CD4-positive, alpha-beta T cell treated with Interleukin-17A for 4 hours (primary cell): Measurements from ENCODE around the gene AHRR.

Experiments
- DNase-seq: peaks from one replicate; pipeline ENCODE4 v3.0.0-alpha.2; 2020; ENCODE audit warnings: mixed read lengths

The AHRR gene

DNA sequence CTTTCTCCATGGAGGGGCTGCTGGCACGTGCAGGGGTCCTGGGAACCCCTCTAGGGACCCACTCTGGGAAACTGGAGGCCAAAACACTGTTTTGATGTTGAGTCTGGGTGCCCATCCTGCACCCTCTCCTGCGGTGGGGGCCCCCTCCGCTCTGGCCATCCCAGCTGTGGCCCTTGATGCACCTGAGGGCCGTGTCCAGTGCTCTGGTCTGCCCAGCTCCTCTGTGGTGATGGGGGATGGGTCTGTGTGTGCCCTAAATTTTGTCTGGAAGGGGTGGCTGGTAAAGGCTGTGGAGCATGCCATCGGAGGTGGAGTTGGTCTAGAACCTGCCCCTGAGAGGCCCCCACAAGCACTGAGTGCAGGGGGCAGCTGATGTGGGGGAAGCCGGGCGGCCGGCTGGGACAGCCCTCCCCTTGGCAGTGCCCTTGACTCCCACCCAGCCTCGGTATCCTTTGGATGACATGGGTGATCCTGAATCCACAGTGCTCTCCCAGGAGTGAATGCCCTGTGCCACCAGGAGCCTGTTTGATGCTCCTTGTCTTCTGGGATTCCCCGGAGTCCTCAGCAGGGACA, 26.3 kb downstream of the AHRR start:
- DNase-seq = no peak

DNA sequence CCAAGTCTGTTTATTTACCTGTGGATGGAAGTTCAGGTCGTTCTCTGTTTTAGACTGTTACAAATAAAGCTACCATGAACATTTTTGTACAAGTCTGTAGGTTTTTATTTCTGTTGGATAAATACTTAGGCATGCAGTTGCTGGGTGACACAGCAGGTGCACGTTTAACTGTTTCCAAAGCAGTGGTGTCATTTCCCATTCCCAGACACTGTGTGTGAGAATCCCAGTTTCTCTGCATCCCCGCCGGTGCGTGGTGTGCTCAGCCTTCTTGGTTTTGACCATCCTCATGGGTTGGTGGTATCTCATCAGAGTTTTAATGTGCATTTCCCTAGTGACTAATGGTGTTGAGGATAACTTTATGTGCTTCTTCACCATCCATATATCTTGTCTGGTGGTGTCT, 27.2 kb downstream of the AHRR start:
- DNase-seq = no peak

DNA sequence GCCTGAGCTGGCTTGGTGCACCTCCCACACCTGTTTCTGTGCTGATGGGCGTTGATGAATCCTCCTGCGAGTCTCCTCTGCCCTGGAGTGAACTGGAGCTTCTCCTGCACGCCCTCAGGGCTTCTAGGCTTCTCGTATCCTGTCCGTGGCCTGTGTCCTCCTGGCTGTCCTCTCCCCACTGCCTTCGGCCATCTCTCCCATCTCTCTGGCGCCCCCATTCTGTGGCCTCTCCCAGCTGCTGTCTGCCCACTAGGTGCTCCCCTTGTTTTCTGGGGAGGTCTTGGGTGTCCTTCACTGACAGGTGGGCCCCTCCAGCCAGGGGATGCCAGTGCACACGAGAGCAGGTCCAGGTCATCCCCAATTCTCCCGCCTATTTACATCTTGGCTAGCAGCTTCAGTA, 28.8 kb downstream of the AHRR start:
- no peak for DNase-seq

DNA sequence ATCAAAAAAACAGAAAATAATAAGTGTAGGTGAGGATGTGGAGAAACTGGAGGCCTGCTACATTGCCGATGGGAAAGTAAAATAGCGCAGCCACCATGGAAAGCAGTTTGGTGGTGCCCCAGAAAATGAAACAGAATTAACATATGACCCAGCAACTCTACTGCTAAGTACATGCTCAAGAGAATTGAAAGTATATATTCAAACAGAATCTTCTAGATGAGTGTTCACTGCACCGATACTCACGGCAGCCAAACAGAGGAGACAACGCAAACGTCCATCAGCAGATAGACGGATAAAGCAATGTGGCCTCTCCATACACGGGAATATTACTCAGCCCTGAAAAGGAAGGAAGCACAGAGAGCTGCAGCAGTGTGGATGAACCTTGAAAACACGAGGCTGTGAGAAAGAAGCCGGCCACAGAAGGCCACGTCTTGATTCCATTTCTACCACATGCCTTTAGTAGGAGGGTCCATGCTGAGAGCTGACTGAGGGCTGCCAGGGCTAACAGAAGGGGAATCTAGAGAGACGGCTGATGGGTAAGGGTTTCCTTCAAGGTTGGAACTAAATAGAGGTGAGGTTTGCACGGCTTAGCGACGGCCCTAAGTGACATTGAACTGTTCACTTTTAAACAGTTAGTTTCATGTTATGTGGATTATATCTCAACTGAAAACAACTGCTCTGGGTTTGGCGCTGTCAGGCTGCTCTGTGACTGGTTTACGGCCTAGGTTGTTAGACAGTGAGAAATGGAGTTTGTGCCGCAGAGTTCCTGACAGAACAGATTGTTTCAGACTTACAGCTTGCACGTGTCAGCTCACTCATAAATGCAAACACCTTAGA, 29.8 kb downstream of the AHRR start:
- no peak for DNase-seq

DNA sequence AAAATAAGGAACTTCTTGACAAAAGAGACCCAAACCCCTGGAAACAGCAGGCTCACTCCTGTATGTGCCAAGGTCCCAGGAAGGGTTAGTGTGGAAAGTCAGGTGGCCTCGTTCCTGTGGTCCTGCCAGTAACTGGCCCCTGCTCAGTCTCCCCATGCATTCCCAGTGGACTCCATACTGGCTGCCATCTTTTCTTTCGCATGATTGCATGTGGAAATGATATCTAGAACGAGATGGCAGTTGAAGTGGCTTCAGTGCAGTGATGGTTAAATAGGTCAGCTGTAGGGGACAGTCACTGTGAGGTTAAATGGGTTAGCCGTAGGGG, 30.4 kb downstream of the AHRR start:
- DNase-seq = no peak

DNA sequence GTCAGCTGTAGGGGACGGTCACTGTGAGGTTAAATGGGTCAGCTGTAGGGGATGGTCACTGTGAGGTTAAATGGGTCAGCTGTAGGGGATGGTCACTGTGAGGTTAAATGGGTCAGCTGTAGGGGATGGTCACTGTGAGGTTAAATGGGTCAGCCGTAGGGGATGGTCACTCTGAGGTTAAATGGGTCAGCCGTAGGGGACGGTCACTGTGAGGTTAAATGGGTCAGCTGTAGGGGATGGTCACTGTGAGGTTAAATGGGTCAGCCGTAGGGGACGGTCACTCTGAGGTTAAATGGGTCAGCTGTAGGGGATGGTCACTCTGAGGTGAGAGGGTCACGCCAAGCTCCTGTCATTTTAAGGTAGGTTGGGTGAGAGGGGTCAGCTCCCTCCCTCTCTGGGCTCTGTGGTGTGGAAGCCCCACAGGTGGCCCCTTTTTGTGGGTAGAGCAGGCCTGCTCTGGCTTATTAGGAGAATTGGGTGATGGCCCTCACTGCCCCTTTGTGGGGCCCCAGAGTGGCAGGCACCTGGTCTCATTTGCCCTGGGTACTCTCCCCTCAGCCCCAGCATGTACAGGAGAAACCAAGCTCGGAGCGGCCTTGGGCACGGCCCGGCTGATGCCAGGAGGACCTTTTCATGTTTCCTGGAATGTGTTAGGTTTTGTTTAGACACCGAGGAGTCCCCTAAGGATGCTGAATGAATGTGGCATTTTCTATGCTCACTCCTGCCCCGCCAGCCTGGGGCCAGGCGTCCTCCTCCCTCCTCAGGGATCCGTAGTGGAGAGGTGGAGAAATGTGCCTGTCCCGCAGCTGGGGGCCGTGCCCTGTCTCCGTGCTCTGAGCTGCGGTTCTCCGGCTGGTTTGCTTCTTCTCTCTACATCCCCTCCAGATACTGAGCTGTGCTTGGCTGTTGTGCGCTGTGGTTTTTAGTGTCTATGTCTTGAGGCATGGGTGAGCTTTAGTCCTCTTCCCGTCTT, 31.4 kb downstream of the AHRR start:
- DNase-seq = no peak

DNA sequence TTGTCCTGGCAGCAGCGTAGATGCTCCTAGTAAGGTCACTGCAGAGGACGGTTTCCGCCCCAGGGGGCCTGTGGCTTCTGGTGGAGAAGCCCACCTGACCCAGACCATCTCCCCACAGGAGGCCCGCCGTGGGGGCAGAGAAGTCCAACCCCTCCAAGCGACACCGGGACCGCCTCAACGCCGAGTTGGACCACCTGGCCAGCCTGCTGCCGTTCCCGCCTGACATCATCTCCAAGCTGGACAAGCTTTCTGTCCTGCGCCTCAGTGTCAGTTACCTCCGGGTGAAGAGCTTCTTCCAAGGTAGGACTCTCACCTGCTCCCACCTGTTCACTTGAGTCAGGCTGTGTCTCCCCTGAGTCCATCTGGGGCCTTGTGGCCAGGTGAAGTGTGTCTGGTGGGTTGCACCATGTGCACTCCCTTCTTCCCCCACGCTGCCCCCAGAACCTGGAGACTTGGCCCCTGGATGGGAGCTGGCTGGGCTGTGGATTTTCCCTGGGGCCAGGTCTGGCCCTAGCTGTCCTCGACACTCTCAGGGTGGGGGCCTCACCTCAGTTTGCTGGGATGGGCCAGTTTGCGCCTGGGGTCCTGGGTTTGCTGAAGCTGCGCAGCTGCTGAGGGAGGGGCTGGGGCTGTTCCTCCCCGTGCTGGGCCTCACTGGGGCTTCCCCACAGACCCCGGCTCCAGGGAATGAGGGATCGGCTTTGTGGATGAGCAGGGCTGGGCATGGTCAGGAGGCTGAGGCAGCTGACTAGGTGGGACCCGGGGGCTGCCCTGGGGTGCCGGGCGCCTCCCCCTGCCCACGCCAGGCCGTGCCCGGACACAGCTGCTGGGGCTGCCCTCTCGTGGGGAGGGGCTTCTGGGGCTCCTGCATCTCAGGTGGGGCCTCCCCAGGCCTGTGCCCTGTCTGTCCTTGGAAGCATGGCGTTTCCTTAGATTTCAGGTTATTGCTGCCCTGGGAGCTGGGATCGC, 32.4 kb downstream of the AHRR start:
- DNase-seq = no peak

DNA sequence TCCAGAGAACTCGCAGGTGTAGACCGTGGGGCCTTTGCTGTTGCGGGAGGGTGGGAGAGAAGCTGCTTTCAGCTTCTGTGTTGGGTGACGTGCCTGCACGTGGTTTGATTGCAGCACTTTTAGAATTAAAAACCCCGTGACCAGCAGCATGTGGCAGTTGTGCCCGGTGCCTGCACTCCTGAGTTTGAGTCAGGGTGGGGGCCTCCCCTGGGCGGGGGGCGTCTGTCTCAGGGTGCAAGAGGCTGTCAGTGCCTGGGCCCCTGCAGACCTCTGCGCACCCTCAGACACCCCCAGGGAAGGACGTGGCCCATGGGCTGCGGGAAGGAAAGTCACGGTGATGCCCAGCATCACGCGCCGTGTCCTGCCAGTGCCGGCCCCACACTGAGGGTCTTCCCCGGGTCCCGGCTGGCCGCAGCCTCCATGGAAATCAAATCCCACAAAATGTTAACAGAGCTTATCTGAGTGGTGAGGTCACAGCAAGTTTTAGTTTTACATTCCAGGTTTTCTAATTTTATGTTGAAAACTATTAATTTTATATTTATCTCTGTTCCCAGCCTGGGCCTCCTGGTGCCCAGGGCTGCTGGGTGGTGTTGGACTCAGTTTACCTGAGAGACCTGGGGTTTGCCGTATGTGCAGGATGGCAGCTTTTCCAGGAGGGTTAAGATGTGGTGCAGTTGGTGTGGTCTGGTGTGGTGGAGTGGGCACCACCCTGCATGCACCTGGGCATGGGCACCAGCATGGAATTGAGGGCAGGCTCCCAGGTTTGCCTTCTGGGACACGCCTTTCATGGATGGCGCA, 33.3 kb downstream of the AHRR start:
- no peak for DNase-seq

DNA sequence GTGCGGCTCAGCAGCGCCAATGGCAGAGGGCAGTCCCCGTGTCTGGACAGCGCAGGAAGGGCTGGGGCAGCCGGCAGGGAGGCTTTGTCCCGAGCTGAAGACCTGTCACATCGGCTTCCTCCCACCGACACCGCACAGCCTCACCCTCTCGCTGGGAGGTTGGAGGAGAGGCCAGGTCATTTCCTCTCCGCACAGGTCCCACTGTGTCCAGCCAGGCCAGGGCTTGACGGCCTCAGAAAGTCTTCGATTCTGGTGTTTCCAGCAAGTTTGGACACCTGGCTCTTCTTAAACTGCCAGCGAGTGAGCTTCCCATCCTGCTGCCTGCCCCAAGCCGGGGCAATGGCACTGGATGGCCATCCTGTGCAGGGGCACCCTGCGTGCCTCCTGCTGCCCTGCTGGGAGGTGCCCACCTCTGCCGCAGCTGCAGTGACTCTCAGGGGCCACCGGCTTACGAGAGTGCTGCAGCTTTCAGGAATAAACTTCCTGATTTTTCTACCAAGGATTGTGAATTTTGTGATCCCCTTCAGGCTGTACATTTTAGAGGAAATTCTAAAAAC, 33.9 kb downstream of the AHRR start:
- no peak for DNase-seq

DNA sequence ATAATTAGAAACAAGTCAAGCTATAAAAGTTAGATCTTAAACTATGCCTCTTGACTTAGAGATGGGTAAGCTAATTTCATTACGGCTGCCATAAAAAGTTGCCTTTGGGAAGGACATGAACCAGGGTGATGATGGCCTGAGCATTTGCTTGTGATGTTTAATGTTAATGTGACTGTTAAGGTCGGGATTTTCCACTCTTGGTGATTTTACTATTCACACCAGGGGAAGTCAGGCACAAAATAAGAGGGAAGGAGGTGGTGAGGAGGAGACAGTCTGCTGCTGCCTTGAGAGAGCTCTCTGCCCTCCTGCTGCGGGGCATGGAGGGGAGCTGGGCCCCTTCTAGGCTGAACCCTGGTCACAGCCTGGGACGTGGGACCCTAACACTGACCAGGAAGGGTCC, 34.4 kb downstream of the AHRR start:
- no peak for DNase-seq

DNA sequence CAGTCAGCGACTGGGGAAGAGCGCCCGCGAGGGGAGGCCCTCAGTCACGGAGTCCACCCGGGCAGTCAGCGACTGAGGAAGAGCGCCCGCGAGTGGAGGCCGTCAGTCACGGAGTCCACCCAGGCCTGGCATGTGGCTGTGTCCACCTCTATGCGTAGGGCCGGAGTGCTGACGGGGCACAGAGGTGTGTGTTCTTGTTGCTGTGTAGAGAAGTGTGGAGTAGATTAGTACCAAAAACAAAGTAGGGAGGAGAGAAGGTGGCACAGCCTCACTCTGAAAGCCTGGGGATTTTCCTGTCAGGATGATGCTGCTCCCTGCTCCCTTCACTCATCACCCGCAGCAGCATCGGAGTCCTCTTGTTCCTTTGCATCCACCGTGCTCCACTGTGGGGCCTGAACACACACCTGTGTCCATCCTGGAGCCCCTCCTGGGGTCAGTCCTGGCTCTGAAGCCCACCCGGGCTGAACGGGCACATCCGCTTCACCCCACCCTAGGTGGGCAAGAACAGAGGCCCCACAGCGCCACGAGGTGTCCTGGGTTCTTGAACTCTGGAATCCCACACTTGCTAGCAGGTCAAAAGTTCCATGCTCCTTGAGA, 37.9 kb downstream of the AHRR start:
- no peak for DNase-seq

DNA sequence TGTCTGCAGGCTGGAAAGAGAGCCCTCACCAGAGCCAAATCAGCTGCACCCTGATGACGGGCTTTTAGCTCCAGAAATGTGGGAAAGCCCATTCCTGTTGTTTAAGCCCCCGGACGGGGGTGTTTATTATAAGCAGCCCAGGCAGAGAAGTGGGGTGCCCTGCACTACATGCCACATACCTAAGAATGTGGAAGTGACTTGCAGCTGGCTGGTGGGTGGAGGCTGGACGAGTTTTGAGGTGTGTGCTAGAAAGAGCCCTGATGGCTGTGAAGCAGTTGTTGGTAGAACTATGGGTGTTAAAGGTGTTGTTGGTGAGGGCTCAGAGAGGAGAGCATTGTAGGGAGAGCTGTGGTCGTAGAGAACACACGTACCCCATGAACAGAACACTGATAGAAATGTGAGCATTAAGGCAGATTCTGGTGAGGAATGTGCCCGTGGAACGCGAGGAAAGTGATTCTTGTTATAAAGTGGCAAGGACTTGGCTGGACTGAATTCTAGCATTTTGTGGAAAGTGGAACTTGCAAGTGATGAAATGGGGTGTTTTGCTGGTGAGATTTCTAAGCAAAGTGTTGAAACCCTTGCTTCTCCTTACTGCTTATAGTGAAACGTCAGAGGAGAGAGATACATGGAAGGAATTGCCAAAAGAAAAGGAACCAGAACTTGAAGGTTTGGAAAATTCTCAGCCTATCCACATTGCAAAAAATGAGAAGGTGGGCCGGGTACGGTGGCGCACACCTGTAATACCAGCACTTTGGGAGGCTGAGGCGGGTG, 38.9 kb downstream of the AHRR start:
- DNase-seq = no peak

DNA sequence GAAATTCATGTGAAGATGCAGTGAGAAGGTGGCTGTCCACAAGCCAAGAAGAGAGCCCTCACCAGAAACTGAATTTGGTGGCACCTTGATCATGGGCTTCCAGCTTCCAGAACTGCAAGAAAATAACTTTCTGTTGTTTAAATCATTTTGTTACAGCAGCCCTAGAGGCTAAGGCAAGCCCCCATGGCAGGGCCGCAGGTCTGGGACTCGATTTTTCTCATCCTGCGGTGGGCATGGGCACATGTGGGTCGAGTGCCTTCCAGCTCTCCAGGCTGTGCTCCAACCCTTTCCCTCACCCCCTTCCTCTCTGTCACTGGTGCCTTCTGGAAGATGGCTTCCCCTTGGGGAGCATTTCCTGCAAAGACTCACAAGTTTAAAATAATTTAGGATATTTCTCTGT, 40.7 kb downstream of the AHRR start:
- no peak for DNase-seq

DNA sequence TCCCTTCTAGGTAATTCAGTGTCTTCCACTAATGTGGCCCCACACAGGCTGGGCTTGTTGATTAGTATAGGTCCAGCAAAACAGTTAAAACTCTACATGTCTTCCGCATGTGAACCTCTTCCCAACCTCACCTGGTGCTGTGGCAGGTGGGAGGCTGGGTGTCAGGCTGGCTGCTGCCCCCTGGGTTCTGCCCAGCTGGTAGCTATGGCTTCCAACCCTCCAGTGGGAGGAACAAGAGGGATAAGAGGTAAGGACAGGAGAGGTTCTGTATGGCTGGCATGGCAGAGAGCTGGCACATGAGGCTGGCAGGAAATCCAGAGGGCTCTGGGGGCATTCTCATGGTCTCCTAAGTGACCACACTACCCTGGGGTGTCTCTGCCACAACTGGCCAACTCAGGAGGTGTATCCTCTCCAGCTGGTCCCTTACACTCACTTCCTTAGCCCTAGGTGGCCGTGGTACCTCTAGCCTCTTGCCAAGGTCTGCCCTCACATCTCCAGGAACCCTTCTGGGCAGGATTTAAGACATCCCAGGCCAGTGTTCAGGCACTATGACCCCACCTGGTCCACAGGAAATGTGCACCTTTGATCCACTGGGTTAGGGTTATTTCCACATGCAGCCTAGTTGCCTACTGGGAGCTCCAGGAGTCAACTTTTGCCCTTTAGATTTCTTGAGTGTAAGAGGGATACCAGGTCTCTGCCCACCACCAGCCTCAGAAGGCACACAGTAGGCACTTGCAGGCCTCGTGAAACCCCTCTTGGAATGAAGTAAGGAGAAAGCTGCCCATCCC, 41.7 kb downstream of the AHRR start:
- DNase-seq = no peak

DNA sequence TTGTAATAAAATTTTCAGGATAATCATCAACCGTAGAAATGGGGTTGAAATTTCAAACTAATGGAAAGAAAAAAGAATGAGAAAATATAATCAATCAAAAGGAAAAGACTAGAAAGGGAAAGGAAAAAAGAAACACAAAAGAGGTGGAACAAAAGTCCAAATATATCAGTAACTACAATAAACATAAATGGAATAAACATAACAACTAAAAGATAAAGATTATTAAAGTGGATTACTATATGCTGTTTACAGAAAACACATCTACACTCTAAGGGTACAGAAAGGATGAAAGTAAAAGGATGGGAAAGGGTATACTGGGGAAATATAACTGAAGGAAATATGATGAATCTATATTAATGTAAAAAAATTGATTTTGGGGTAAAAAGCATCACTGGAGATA, 43.0 kb downstream of the AHRR start:
- DNase-seq = no peak

DNA sequence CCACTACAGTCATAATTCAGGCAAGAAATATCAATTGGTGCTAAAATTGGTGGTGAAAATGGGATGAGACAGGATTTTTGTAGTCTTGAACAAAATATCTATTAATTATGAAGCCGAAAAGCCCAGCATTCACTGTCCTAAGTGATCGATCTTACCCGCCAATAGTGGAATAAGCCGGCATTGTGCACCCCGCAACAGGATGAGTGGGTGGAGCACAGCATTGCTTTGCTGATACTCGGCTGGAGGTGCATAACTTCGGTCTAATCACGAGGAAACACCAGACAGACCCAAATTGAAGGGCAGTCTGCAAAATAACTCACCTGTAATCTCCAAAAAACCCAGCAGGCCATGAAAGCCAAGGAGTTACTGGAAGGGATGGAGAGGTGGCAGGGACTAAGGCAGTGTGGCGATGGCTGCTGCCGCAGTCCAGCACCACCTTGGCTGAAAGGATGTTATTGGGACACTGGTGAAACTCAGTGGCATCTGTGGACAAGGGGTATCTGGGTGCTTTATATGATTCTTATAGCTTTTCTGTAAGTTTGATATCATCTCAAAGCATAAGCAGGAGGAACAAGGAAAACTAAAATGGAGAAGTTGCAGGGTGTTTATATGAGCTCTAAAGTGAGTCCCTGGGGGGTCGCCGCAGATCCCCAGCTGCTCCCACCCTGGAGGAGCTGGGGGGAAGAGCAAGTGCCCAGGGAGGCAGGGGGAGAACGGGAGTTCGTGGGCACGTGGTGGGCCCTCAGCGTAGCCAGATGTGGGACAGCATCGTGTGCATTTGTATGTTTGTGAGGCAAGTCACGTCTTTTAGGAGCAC, 45.2 kb downstream of the AHRR start:
- DNase-seq = no peak

DNA sequence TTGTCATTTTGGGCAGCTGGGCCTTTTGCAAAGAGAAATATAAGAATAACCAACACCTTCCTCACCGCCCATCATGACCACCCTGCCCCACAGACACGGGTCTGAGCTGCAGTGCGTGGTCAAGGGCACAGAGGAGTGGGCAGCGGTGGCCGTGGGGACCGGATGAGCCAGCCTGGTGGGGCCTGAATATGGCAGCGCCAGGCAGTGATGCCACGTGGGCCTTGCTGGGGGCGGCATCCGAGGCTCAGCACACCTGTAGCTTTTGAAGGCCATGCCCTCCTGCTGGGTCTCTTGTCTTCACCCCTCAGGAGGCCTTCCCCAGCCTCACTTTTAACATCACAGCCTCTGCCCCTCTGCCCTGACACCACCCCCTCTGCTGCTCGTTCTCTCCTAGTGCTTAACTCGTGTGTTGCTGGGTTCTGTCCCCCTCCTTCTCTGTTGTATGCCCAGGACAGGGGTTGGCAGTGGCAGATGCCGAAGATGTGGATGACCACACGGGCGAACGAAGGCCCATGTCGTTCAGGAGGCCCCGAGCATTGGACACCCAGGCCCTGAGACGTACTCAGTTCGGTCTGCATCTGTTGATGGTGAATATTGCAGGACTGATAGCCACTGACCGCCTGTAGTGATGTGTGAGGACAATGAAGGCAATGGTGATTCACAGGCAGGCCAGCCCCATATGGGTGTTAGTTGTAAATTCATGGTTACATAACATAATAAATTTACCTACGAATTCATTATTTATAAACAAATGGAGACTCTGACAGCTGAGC, 46.0 kb downstream of the AHRR start:
- no peak for DNase-seq
